HG03457 (cell line): Measurements from ENCODE around the gene WSB2.
"Not testable (repeated sequence)": the region's sequence is repeated elsewhere in the genome, so short reads cannot be mapped to it uniquely, and the experiment has no call there.

Experiments
- ATAC-seq: cut with Tn5 transposase; IDR thresholded peaks from one replicate; pipeline ENCODE4 v1.9.1; 2021; ENCODE audit warnings: moderate number of reproducible peaks; ENCODE audit not compliant: unreplicated experiment

Gene WSB2

DNA sequence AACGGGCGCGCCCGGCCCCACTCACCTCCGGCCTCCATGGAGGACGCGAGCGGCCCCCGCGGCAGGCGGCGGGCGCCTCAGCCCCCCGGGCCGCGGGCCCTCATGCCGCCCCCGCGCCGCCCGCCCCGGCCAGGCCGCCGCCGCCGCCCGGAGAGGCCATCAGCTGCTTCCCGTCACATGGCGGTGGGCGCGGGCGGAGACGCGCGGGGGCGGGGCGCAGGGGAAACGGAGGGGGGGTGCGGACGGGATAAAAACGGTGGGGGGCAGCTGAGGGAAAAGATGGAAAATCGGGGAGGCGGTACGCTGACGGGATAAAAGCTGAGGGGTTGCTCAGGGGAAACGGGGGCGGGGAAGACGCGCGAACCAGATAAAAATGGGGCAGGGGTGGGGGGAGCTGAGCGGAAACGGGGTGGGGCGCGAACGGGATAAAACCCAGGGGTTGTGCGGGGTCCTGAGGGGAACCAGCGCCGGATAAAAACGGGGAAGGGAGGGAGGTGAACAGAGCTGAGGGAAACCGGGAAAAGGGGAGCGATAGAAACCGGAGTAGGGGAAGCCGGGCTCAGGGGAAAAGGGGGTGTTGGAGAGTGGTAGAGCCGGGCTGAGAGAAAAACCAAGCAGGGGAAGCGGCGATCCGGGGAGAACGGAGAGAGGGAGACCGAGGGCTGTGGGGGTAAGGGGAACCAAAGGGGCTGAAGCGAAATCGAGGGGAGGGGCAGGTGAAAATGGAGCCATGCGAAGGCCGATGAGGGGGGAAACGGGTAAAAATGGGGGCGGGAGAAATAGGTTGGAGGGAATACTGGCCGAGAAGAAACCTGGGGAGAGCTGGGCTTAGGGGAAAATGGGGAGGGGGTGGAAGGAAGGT, at the start of gene WSB2:
Gene WSB2 (minus strand): TSS at position 169 of the 862 bp plus-strand sequence. CDS start 131 bp downstream, at position 38.
- ATAC-seq: no peak

GRCh38 chr12:118109088-118109487, 48.1 kb upstream of the WSB2 start:
- ATAC-seq: no peak

GRCh38 chr12:118107694-118108093, 46.7 kb upstream of the WSB2 start:
- no peak for ATAC-seq

- ATAC-seq: no peak
Observed at GRCh38 chr12:118107011-118107410, 46.0 kb upstream of the WSB2 start.

DNA sequence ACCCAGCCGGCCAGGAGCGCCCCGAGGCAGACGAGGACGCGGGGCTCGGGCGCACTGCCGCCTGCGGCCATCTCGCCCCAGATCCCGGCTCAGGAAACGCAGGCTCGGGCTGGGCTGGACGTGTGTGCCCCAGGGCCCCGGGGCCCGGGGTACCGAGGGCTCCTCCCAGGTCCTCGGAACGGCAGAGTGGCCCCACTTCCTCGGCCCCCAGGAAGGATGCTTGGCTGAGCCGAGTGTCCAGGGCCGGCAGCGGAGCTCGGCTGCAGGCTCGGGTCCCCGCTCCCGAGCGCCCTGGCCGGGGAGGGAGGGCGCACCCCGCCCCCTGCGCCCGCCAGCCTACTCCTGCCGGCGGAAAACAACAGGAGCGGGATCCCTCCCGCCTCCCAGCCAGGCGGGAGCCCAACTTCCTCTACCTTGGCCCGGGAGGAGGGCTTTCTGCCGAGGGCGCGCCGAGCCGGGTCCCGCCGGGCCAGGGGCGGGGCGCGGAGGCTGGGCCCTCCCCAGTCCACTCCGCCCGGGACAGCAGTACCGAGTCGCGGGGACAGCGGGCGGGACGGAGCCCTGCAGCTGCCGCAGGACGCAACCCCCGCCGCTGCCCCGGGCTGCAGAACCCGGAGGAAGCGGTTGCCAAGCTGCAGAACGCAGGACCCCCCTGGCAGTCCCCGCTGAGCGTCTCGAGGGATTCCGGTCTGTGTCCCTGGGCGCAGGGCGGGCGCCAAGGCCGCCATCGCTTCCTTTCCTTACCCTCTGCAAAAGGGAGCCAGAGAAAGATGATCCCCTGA, 42.8 kb upstream of the WSB2 start, which contains the start of gene VSIG10:
Gene VSIG10 (minus strand): TSS at position 411 of the 782 bp plus-strand sequence. CDS start 340 bp downstream, at position 71.
- no peak for ATAC-seq

DNA sequence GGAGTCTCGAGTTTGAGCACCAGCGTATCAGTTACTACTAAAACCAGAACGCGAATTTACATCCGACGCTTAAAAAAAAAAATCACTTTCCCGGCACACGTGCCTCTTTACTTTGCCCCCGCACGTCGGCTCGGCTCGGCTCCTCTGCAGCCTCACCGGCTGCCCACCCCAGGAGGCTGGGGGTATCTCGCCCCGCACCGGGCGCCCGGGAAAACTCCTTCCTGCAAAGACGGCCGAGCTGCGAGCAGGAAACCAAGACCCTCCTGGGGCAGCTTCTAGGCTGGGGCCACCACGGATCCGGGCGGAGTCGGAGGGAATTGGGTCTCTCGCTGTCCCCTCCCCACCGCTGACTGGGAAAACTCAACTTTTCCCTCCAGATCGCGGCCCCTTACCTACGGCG, 42.2 kb upstream of the WSB2 start:
- ATAC-seq: no peak

DNA sequence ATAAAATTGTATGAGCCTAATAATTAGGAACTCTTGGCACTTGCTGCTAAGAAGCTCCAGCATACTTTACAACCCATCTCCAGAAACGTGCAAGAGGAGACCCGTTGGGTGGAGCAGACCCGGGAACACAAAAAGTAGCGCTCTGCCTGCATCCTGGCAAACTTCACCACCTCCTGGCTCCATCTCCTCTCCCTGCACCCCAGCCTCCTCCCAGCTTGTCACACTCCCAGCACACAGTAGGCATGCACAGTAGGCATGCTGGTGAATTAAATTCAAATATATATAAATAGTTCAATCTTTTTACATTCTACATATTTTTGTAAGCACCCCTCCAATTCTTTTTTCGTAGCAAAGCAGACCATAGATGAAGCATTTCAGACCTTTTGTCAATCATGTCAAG, 41.6 kb upstream of the WSB2 start:
- ATAC-seq: no peak

- ATAC-seq: no peak
Observed at GRCh38 chr12:118102070-118102469, 41.1 kb upstream of the WSB2 start.

GRCh38 chr12:118101051-118101450, 40.1 kb upstream of the WSB2 start:
- ATAC-seq: no peak

- no peak for ATAC-seq
Observed at GRCh38 chr12:118098911-118099671, 38.1 kb upstream of the WSB2 start.

DNA sequence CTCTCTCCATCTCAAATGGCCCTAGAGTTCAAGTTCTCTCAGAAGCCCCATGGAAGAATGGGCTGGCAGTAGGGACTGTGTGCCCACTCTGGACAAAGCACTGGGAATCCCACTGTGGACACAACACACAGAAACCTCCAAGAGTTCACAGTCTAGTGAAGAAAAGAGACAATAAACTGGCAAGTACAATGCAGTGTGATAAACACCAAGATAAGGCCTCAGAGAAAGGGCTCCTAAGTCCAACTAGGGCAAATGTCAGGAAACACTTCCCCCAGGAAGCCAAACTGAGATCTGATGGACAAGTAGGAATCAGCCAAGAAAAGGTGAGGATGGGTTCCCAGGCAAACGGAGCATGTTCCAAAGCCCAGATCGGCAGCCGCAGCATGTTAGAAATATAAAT, 37.4 kb upstream of the WSB2 start:
- no peak for ATAC-seq

DNA sequence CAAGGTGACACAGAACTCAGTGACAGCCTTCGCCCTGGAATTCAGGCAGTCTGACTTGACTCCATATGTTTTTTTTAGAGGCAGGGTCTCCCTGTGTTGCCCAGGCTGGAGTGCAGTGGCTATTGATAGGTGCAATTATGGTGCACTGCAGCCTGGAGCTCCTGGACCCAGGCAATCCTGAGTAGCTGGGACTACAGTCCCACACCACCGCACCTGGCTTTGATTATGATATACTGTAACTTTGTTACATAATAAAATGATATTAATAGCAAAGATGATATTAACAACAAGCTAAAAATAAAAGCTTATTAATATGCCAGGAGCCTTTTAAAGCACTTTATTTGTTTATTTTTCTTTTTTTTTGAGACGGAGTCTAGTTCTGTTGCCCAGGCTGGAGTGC, 33.1 kb upstream of the WSB2 start:
- ATAC-seq: no peak

DNA sequence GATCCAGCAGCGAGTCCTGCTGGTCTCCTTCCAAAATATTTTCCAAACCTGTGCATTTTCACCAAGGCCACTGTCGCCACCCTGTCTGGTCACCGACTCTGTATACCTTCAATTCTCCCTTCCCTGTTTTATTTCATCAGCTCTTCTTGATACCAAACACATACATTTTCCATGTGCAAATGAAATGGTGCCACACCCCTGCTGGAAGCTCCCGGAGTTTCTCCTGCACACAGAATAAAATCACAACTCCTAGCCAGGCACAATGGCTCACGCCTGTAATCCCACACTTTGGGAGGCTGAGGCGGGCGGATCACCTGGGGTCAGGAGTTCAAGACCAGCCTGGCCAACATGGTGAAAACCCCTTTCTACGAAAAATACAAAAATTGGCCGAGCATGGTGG, 28.8 kb upstream of the WSB2 start:
- no peak for ATAC-seq

DNA sequence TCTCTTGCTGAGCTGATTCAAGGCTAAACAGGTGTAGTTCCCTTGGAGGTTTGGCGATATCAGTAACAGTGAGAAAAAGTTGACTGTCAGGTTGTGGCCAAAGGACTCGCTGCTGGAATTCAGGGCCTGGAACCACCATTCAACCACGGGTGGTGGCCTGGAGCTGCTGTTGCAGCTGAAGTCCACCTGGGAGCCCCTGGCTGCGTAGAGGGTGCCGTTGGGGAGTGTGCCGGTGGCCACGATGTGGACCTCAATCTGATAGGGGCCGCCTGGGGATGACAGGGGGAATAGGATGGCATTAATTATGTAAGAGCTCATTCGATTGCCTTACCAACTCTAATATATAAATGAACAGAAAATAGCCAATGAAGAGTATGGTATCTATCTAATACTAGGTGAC, 21.2 kb upstream of the WSB2 start:
- no peak for ATAC-seq

DNA sequence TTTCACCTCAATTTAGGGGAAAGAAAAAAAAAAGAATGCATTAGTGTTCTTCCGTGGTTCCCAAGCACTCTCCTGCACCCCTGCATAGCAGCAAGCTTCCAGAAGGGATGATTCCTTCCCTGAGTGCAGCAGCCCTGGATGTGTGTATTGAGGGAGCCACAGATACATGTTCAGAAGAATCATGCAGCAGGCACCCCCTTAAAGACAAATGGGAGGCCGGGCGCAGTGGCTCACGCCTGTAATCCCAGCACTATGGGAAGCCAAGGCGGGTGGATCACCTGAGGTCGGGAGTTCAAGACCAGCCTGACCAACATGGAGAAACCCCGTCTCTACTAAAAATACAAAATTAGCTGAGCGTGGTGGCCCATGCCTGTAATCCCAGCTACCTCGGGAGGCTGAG, 20.5 kb upstream of the WSB2 start:
- not testable (repeated sequence) for ATAC-seq

GRCh38 chr12:118073768-118074167, 12.8 kb upstream of the WSB2 start:
- no peak for ATAC-seq

DNA sequence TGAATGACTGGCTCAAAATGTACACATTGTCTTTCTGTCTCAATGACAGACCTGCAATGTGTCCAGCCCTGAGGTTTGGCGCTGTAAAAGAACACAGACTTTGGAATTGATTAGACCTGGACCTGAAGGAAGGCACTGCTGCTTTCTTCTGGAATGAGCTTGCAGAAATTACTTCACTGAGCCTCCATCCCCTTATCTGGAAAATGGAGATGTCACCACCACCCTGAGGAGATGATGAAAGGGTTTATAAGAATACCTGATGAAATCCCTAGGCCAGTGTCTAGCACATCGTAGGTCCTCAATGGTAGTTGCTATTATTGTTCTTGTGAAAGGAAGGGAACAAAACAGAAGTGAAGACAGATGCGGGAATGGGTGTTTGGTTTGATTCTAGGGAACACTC, 9.7 kb upstream of the WSB2 start:
- no peak for ATAC-seq

DNA sequence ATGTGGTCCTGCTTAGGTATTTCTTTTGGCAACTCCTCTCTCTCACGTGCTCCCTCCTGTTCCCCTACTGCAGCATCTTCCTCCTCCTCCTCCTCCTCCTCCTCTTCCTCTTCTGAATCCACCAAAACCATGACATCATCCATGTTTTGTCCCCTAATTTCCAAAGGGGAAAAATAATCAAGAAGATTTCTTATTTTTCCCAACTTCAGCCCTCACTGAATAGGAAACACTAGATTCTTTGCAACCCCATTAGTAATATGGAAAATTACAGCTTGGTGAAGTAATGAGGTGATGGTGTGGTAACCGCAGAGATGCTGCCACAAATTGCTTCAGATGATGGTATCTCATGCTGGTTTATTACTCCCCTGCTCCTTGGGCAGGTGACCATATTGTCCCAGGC, 7.5 kb upstream of the WSB2 start:
- no peak for ATAC-seq

GRCh38 chr12:118065380-118065779, 4.4 kb upstream of the WSB2 start:
- ATAC-seq: no peak

DNA sequence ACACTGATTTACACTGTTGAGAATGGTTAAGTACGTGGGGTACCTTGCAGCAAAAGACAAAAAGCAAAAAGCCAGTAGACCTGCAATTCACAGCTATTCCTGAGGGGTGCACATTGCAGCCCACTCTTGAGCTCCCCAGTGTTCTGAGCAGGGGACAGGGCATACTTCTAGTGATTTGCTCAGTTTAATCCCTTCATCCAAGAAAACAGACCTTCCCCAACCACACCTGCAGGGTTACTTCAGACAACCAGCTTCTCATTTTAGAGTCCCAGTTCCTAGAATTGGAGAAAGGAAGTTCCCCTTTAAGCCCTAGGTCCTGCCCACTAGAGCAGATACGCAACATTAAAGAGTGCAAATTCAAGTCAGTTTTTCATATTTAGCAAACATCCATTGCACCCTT, 3.6 kb upstream of the WSB2 start:
- no peak for ATAC-seq
